GM18519 (cell line): Measurements from ENCODE around the gene PRELID2.
"Not testable (repeated sequence)": the region's sequence is repeated elsewhere in the genome, so short reads cannot be mapped to it uniquely, and the experiment has no call there.

Source experiments
- ATAC-seq: cut with Tn5 transposase; IDR thresholded peaks from one replicate; pipeline ENCODE4 v1.9.1; 2021; ENCODE audit warnings: mild to moderate bottlenecking, moderate library complexity; ENCODE audit not compliant: unreplicated experiment, low FRiP score

Gene PRELID2

GRCh38 chr5:145760660-145761059, 74.5 kb downstream of the PRELID2 start:
- no peak for ATAC-seq

GRCh38 chr5:145752947-145753346, 82.2 kb downstream of the PRELID2 start:
- ATAC-seq, result no peak

- no peak for ATAC-seq
These were observed 82.6 kb downstream of the PRELID2 start for GRCh38 chr5:145752534-145752933.

GRCh38 chr5:145750199-145750598, 84.9 kb downstream of the PRELID2 start:
- no peak for ATAC-seq

GRCh38 chr5:145743396-145744061, 91.6 kb downstream of the PRELID2 start:
- no peak for ATAC-seq

- no peak for ATAC-seq
These were observed 95.3 kb downstream of the PRELID2 start for GRCh38 chr5:145739843-145740242.

- ATAC-seq, result no peak
These were observed 96.9 kb downstream of the PRELID2 start for GRCh38 chr5:145738227-145738626.

- no peak for ATAC-seq
These were observed 97.6 kb downstream of the PRELID2 start for GRCh38 chr5:145737578-145737977.

GRCh38 chr5:145729956-145730355, 105.2 kb downstream of the PRELID2 start:
- not testable (repeated sequence) for ATAC-seq

- no peak for ATAC-seq
These were observed 111.6 kb downstream of the PRELID2 start for GRCh38 chr5:145723516-145723915.

GRCh38 chr5:145718956-145719355, 116.2 kb downstream of the PRELID2 start:
- ATAC-seq, result no peak

GRCh38 chr5:145715412-145715811, 119.7 kb downstream of the PRELID2 start:
- no peak for ATAC-seq

GRCh38 chr5:145712245-145712644, 122.9 kb downstream of the PRELID2 start:
- no peak for ATAC-seq

GRCh38 chr5:145711417-145711816, 123.7 kb downstream of the PRELID2 start:
- ATAC-seq, result no peak
